Osteoblast (primary cell): ENCODE data around the gene TAS2R19. TPM values are rescaled to one million over a fixed set of nuclear protein-coding genes. Genes with fewer than 3 reads are reported as not detected.

Source experiments
- DNase-seq: peaks from one replicate; pipeline ENCODE4 v3.0.0; 2011; ENCODE audit warnings: low spot score, mixed read lengths; ENCODE audit not compliant: insufficient read length; ENCODE audit errors: missing footprints
- H2AFZ ChIP-seq: 2 replicates; pipeline ENCODE4 v1.6.0; 2011; ENCODE audit warnings: mild to moderate bottlenecking, low read length
- H3K27ac ChIP-seq: 2 replicates; pipeline ENCODE4 v1.5.1; 2011; ENCODE audit warnings: mild to moderate bottlenecking, low read depth, low read length, moderate library complexity
- H3K27me3 ChIP-seq: 2 replicates; pipeline ENCODE4 v1.6.0; 2012; ENCODE audit warnings: mild to moderate bottlenecking, control low read depth, inconsistent platforms, low read length, moderate library complexity; ENCODE audit not compliant: insufficient read depth
- H3K36me3 ChIP-seq: 2 replicates; pipeline ENCODE4 v1.5.1; 2011; ENCODE audit warnings: mild to moderate bottlenecking, low read length, control low read depth, moderate library complexity; ENCODE audit not compliant: insufficient read depth
- H3K4me1 ChIP-seq: 2 replicates; pipeline ENCODE4 v1.5.1; 2011; ENCODE audit warnings: mild to moderate bottlenecking, low read length, control low read depth, moderate library complexity; ENCODE audit not compliant: insufficient read depth
- H3K4me2 ChIP-seq: 2 replicates; pipeline ENCODE4 v1.6.0; 2011; ENCODE audit warnings: mild to moderate bottlenecking, low read length; ENCODE audit not compliant: insufficient read depth
- H3K4me3 ChIP-seq: fragments of 200-600 bp; sonication (generic); 3 replicates; pipeline ENCODE4 v1.5.1; 2012; ENCODE audit warnings: mild to moderate bottlenecking, low read length, inconsistent platforms; ENCODE audit not compliant: insufficient read depth
- H3K79me2 ChIP-seq: 2 replicates; pipeline ENCODE4 v1.6.0; 2012; ENCODE audit warnings: mild to moderate bottlenecking, low read length, control low read depth, inconsistent platforms; ENCODE audit not compliant: insufficient read depth
- H3K9me3 ChIP-seq: 2 replicates; pipeline ENCODE4 v1.5.1; 2011; ENCODE audit warnings: low read depth, low read length, control low read depth
- H4K20me1 ChIP-seq: 2 replicates; pipeline ENCODE4 v1.6.0; 2012; ENCODE audit warnings: mild to moderate bottlenecking, low read length, control low read depth; ENCODE audit not compliant: insufficient read depth
- total RNA-seq: library from RNA; depleted of rRNA; stranded (reverse); fragments of >200 nt; gene quantifications from 2 replicates; pipeline ENCODE4 v1.2.3, GENCODE V29; 2012
- TF ChIP-seq, protein P1 (sequence below): IDR thresholded peaks from 2 replicates; pipeline ENCODE4 v1.5.1; 2011; ENCODE audit warnings: mild to moderate bottlenecking, low read depth, low read length, moderate library complexity; ENCODE audit errors: extremely low read depth

The TAS2R19 gene
- total RNA-seq, 1 donor = 7.6 TPM

DNA sequence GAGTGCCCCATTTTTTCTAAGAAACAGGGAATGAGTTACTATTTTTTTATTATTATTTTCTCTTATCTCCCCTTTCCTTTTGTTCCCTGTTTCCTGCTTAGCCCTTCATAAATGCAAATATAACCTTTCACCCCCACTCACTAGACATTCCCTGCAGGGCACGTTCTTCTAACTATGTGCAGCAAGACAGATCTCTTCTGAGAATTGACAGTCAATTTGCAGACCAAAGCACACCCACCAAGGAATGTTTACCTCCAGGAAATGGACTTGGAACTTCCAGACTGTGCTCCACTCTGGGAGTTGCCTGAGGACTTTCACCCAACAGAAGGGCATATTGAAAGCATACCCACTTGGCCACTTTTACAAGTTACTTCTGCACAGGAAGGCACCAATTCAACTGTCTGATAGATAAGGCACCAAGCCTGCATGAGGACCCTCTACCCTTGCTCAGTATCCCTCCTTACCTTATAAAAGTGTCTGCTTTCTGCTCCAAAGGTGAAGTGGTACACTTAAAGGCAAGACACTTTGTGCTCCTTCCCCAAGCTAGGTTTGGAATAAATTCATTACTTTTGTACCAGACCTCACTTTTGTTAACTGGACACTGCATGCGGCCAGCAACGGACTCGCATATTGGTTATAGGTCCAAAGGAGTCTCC, 6.5 kb downstream of the TAS2R19 start:
- H3K9me3 ChIP-seq = no peaks in the 10 kb centered on the region
- no peaks in the 10 kb centered on the region for H3K36me3 ChIP-seq
- H4K20me1 ChIP-seq = no peaks in the 10 kb centered on the region
- H3K27me3 ChIP-seq = no peaks in the 10 kb centered on the region
- no peaks in the 10 kb centered on the region for H3K4me1 ChIP-seq
- TF ChIP-seq, protein P1, sequence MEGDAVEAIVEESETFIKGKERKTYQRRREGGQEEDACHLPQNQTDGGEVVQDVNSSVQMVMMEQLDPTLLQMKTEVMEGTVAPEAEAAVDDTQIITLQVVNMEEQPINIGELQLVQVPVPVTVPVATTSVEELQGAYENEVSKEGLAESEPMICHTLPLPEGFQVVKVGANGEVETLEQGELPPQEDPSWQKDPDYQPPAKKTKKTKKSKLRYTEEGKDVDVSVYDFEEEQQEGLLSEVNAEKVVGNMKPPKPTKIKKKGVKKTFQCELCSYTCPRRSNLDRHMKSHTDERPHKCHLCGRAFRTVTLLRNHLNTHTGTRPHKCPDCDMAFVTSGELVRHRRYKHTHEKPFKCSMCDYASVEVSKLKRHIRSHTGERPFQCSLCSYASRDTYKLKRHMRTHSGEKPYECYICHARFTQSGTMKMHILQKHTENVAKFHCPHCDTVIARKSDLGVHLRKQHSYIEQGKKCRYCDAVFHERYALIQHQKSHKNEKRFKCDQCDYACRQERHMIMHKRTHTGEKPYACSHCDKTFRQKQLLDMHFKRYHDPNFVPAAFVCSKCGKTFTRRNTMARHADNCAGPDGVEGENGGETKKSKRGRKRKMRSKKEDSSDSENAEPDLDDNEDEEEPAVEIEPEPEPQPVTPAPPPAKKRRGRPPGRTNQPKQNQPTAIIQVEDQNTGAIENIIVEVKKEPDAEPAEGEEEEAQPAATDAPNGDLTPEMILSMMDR = no peak
- H2AFZ ChIP-seq = no peak overlapping the region
- no peak overlapping the region for H3K27ac ChIP-seq
- DNase-seq = no peak
- H3K79me2 ChIP-seq = no peaks in the 10 kb centered on the region
- H3K4me2 ChIP-seq = no peak overlapping the region
- no peak overlapping the region for H3K4me3 ChIP-seq

DNA sequence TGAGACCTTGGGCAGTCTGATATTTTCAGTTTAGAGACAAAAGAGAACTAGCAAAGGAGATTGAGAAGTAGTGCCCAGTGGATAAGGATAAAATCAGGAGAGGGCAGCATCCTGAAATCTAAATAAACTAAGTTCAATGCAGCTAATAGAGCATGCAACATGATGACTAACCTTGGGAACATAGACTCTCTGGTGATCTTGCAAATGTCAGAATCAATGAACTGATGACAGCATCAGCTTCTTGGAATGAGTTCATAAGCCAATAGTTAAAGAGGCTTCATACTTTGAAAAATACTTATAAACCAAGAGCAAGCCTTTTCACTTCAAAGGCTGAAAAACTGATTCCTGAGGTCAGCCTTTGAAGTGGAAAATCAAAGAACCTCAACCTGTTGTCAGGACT, 8.2 kb downstream of the TAS2R19 start:
- no peaks in the 10 kb centered on the region for H3K27me3 ChIP-seq
- TF ChIP-seq, protein P1 = no peak
- H3K27ac ChIP-seq = no peak overlapping the region
- H3K36me3 ChIP-seq = no peaks in the 10 kb centered on the region
- DNase-seq = no peak
- H3K4me1 ChIP-seq = no peaks in the 10 kb centered on the region
- no peak overlapping the region for H3K4me2 ChIP-seq
- no peaks in the 10 kb centered on the region for H4K20me1 ChIP-seq
- no peak overlapping the region for H2AFZ ChIP-seq
- H3K4me3 ChIP-seq = no peak overlapping the region
- H3K79me2 ChIP-seq = no peaks in the 10 kb centered on the region
- H3K9me3 ChIP-seq = no peaks in the 10 kb centered on the region

DNA sequence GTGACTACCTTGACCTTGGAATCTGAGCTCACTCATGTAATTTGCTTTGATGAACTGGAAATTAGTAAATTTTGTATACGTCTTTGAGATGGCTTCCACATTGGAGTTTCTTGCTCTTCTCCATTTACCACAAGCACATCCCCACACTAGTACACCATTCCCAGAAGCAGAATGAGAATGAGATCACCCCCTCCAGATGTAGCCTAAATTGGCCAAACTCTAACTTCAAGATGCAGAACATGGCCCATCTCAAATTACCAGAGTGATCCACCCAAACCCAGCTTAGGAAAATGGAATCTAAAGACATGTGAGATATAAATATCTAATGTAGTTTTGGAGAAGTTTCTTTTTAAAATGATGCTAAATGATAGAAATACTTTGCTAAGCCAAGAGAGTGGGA, 14.8 kb downstream of the TAS2R19 start:
- Histone ChIP-seq H3K36me3 (no peaks in the 10 kb centered on the region), H3K4me2 (no peak overlapping the region), H3K27ac (no peak overlapping the region), H3K4me3 (no peak overlapping the region), H3K79me2 (no peaks in the 10 kb centered on the region), H4K20me1 (no peaks in the 10 kb centered on the region), H3K27me3 (no peaks in the 10 kb centered on the region), H2AFZ (no peak overlapping the region), H3K4me1 (no peaks in the 10 kb centered on the region), H3K9me3 (no peaks in the 10 kb centered on the region)
- TF ChIP-seq, protein P1 = no peak
- no peak for DNase-seq

- no peak within 1 kb of the TSS for H3K4me3 ChIP-seq
- no peak within 1 kb of the TSS for H3K27ac ChIP-seq
- no peaks in the 10 kb centered on the region for H3K9me3 ChIP-seq
- H3K79me2 ChIP-seq = no peaks in the 10 kb centered on the region
- no peak within 1 kb of the TSS for H3K4me2 ChIP-seq
- DNase-seq = no peak
- TF ChIP-seq, protein P1 = no peak
- no peaks in the 10 kb centered on the region for H4K20me1 ChIP-seq
- no peaks in the 10 kb centered on the region for H3K36me3 ChIP-seq
- H2AFZ ChIP-seq = no peak within 1 kb of the TSS
- no peaks in the 10 kb centered on the region for H3K4me1 ChIP-seq
- H3K27me3 ChIP-seq = no peaks in the 10 kb centered on the region
Measured at GRCh38 chr12:10998204-10998603, 24.2 kb downstream of the TAS2R19 start, which contains the start of gene TAS2R20. Gene TAS2R20, minus strand, starts transcription at chr12:10998304. Its CDS starts 429 bp downstream, at chr12:10997875.
